Body of pancreas (tissue), 4 donors: Measurements from ENCODE around the gene KHDRBS2. TPM values are rescaled to one million over a fixed set of nuclear protein-coding genes. Genes with fewer than 3 reads are reported as not detected.

ENCODE experiments used
- ATAC-seq: fragments of 150-250 bp; one replicate; pipeline ENCODE4 v1.9.1; 2016
- DNase-seq, 4 donors: peaks; one replicate each; pipeline ENCODE4 v3.0.0-alpha.2; 2019
- H3K27ac ChIP-seq, 4 donors: fragments of 200-600 bp; sonication (generic); 1 replicate in 3 of 4; 2 replicates in 1 of 4; pipeline versions ENCODE4 v1.5.1 to v1.6.1; 2016 to 2019; ENCODE audit warnings: mild to moderate bottlenecking in 1 of 4, mixed read lengths in 1 of 4, moderate library complexity in 1 of 4
- H3K27me3 ChIP-seq, 2 donors: fragments of 200-600 bp; sonication (generic); one replicate each; pipeline ENCODE4 v1.6.0; 2016; ENCODE audit warnings: mild to moderate bottlenecking in 1 of 2
- H3K36me3 ChIP-seq, 2 donors: fragments of 200-600 bp; sonication (generic); replicated peaks in 1 of 2; 2 replicates each; pipeline ENCODE4 v1.5.1; 2016; ENCODE audit warnings: low read depth in 2 of 2; ENCODE audit not compliant: insufficient read depth in 1 of 2
- H3K4me1 ChIP-seq: fragments of 200-600 bp; sonication (generic); one replicate; pipeline ENCODE4 v1.6.0; 2016
- H3K4me3 ChIP-seq, 2 donors: fragments of 200-600 bp; sonication (generic); 1 replicate in 1 of 2; 2 replicates in 1 of 2; pipeline ENCODE4 v1.5.1; 2016 to 2019
- H3K9me3 ChIP-seq, 3 donors: fragments of 200-600 bp; sonication (generic); 1 replicate in 2 of 3; 2 replicates in 1 of 3; pipeline ENCODE4 v1.5.1; 2016
- CTCF ChIP-seq, 7 experiments: fragments of 450-650 bp in 4 of 7; fragments of 200-600 bp in 3 of 7; sonication (generic) in 3 of 7; IDR thresholded peaks; one replicate each; pipeline ENCODE4 v1.5.1; 2016 to 2019; ENCODE audit warnings: antibody characterized with exemption in 7 of 7
- POLR2A ChIP-seq, 3 donors: fragments of 450-650 bp; IDR thresholded peaks; one replicate each; pipeline ENCODE4 v1.6.1; 2016; ENCODE audit warnings: antibody characterized with exemption in 3 of 3, mild to moderate bottlenecking in 2 of 3
- WGBS, 2 donors: methylation state at CpG; one replicate each; pipeline ENCODE4 v1.1.5; 2017; 5-methylcytosine and 5-hydroxymethylcytosine counted together
- intact Hi-C: fragments of 100-400 bp; cut with DNase I; formaldehyde crosslinking; loops from one replicate; pipeline ENCODE4 v1.15.1; 2023
- total RNA-seq, 2 donors: library from RNA; depleted of rRNA; stranded (reverse); fragments of >200 nt; gene quantifications; one replicate each; pipeline ENCODE4 v1.1.0, GENCODE V29; 2016

KHDRBS2 gene
- total RNA-seq, 2 donors from 2014 or later, result not detected

- H3K4me3 ChIP-seq, result no peak overlapping the region
- no peaks in the 10 kb centered on the region for H3K9me3 ChIP-seq
- intact Hi-C loops, result no loop called here
- ATAC-seq, result no peak
- DNase-seq, result no peak
- H3K4me1 ChIP-seq, result no peaks in the 10 kb centered on the region
- H3K36me3 ChIP-seq, result no peaks in the 10 kb centered on the region
- 60% methylated on average over 3 of the region's 3 CpGs for WGBS, 2 donors
- TF ChIP-seq CTCF (IDR thresholded peaks at IDR 0.05) (no peak), POLR2A (IDR thresholded peaks at IDR 0.05) (no peak)
- H3K27ac ChIP-seq, result no peak overlapping the region
- no peaks in the 10 kb centered on the region for H3K27me3 ChIP-seq
These were observed 534.0 kb downstream of the KHDRBS2 start for GRCh38 chr6:61751986-61752385.

DNA sequence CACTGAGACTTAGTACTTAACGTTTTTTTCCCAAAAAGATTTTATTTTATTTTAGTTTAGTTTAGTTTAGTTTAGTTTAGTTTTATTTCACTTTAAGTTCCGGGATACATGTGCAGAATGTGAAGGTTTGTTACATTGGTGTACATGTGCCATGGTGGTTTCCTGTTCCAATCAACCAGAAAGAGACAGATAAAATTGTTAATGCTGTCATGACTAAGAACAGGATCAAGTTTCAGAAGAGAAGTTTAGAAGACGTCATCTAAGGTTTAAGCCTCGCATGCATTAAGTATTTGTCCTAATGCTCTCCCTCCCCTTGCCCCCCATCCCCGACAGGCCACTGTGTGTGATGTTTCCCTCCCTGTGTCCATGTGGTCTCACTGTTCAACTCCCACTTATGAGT, 540.0 kb downstream of the KHDRBS2 start:
- 50 to 65% methylated on average over 5 of the region's 5 CpGs for WGBS, 2 donors

DNA sequence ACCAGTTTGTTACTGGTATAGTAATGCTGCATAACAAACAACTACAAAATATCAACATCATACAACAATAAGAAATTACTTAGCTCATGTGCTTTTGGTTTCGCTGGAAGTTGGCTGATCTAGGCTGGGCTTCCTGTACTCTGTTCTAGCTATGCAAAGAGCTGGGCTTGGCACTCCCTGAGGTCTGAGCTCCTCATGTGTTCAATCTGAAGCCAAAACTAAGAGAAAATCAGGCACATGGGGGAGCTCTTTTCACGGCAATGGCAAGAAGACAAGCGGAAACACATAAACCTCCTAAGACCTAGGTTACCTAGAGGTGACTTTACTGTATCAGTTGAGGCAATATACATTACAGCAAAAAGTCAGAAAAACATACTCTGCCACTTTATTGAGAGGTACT, 574.2 kb downstream of the KHDRBS2 start:
- intact Hi-C loops, result no loop called here
- no peak for ATAC-seq
- TF ChIP-seq CTCF (IDR thresholded peaks at IDR 0.05) (no peak), POLR2A (IDR thresholded peaks at IDR 0.05) (no peak)
- no peaks in the 10 kb centered on the region for H3K9me3 ChIP-seq
- no peak overlapping the region for H3K4me3 ChIP-seq
- H3K27ac ChIP-seq, result no peak overlapping the region
- H3K36me3 ChIP-seq, result no peaks in the 10 kb centered on the region
- WGBS, 2 donors, result 73 to 74% methylated on average over 3 of the region's 3 CpGs
- no peak for DNase-seq
- H3K4me1 ChIP-seq, result no peaks in the 10 kb centered on the region
- H3K27me3 ChIP-seq, result no peaks in the 10 kb centered on the region

More for the DNA sequence above, 540.0 kb downstream of the KHDRBS2 start:
- Histone ChIP-seq H3K9me3 (no peaks in the 10 kb centered on the region), H3K4me3 (no peak overlapping the region), H3K27me3 (no peaks in the 10 kb centered on the region), H3K4me1 (no peaks in the 10 kb centered on the region), H3K27ac (no peak overlapping the region), H3K36me3 (no peaks in the 10 kb centered on the region)
- ATAC-seq (no peak), DNase-seq (no peak)
- intact Hi-C loops, result no loop called here
- TF ChIP-seq POLR2A (IDR thresholded peaks at IDR 0.05) (no peak), CTCF (IDR thresholded peaks at IDR 0.05) (no peak)

GRCh38 chr6:61688165-61688564, 597.9 kb downstream of the KHDRBS2 start:
- ATAC-seq (no peak), DNase-seq (no peak)
- TF ChIP-seq POLR2A (IDR thresholded peaks at IDR 0.05) (no peak), CTCF (IDR thresholded peaks at IDR 0.05) (no peak)
- no peak overlapping the region for H3K4me3 ChIP-seq
- no peaks in the 10 kb centered on the region for H3K4me1 ChIP-seq
- intact Hi-C loops, result no loop called here
- no peaks in the 10 kb centered on the region for H3K36me3 ChIP-seq
- WGBS, 2 donors, result 64 to 74% methylated on average over 2 of the region's 2 CpGs
- no peaks in the 10 kb centered on the region for H3K9me3 ChIP-seq
- H3K27ac ChIP-seq, result no peak overlapping the region
- H3K27me3 ChIP-seq, result no peaks in the 10 kb centered on the region

- H3K9me3 ChIP-seq, result no peaks in the 10 kb centered on the region
- intact Hi-C loops, result no loop called here
These were observed 603.5 kb downstream of the KHDRBS2 start for GRCh38 chr6:61682562-61682961.

More at GRCh38 chr6:61682562-61682961, 603.5 kb downstream of the KHDRBS2 start:
- 18 to 21% methylated on average over 2 of the region's 2 CpGs for WGBS, 2 donors
- TF ChIP-seq CTCF (IDR thresholded peaks at IDR 0.05) (no peak), POLR2A (IDR thresholded peaks at IDR 0.05) (no peak)
- H3K36me3 ChIP-seq, result no peaks in the 10 kb centered on the region
- no peaks in the 10 kb centered on the region for H3K4me1 ChIP-seq
- no peaks in the 10 kb centered on the region for H3K27me3 ChIP-seq
- H3K4me3 ChIP-seq, result no peak overlapping the region
- ATAC-seq (no peak), DNase-seq (no peak)
- H3K27ac ChIP-seq, result no peak overlapping the region
